ENCODE results near the gene PROK1.

DNA sequence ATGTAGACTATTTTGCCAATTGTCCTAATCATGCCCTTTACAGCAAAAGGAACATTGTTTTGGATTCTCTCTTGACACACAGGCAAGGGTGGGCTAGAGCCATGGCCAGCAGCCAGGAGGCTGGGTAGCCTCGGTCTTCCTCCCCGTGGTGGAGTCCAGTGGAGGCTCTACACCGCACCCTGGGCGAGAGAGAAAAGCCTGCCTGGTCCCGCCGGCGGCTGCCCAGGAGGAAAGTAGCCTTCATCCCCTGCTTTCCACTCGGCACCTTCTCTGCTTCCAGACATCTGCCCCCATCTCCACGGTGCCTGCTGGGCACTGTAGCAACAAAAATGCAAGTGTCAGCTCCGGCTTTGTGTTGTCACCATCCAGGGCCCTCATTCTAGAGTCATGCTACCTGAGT lies 21.6 kb downstream of the PROK1 start:
- TF ChIP-seq, protein P1, sequence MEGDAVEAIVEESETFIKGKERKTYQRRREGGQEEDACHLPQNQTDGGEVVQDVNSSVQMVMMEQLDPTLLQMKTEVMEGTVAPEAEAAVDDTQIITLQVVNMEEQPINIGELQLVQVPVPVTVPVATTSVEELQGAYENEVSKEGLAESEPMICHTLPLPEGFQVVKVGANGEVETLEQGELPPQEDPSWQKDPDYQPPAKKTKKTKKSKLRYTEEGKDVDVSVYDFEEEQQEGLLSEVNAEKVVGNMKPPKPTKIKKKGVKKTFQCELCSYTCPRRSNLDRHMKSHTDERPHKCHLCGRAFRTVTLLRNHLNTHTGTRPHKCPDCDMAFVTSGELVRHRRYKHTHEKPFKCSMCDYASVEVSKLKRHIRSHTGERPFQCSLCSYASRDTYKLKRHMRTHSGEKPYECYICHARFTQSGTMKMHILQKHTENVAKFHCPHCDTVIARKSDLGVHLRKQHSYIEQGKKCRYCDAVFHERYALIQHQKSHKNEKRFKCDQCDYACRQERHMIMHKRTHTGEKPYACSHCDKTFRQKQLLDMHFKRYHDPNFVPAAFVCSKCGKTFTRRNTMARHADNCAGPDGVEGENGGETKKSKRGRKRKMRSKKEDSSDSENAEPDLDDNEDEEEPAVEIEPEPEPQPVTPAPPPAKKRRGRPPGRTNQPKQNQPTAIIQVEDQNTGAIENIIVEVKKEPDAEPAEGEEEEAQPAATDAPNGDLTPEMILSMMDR (IDR thresholded peaks at IDR 0.05; ENCODE audit: borderline replicate concordance, extremely low read depth, low read length, poor library complexity, severe bottlenecking): no peak
- TF ChIP-seq EZH2 (IDR thresholded peaks at IDR 0.05; ENCODE audit: borderline replicate concordance, low read depth, low read length, severe bottlenecking): no peak
